Measurements from ENCODE around the gene AGK. TPM values are rescaled to one million over a fixed set of nuclear protein-coding genes. Genes with fewer than 3 reads are reported as not detected.
A peak's percentile ranks its signal among the peaks of the same experiment; 100 is the strongest.

Gene AGK, protein sequence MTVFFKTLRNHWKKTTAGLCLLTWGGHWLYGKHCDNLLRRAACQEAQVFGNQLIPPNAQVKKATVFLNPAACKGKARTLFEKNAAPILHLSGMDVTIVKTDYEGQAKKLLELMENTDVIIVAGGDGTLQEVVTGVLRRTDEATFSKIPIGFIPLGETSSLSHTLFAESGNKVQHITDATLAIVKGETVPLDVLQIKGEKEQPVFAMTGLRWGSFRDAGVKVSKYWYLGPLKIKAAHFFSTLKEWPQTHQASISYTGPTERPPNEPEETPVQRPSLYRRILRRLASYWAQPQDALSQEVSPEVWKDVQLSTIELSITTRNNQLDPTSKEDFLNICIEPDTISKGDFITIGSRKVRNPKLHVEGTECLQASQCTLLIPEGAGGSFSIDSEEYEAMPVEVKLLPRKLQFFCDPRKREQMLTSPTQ
- total RNA-seq (2021) (32.2 to 43.0 TPM (median 37.4 TPM) in 3 replicates), Bru-seq, nascent RNA (percentile 80 among the genes with signal in this experiment)
- long read RNA-seq, experiment 1, transcript AGK-201 (16 exons, 3,849 nt) = major isoform, 54 of 167 reads
- long read RNA-seq, experiment 1, partial matches to known transcripts = 81 of 167 reads
- long read RNA-seq, experiment 1, other reads (novel, unspliced or antisense) = 32 of 167 reads
- long read RNA-seq, experiment 2, partial matches to known transcripts = 19 of 37 reads
- long read RNA-seq, experiment 2, other reads (novel, unspliced or antisense) = 15 of 37 reads
- long read RNA-seq, experiment 3, transcript AGK-201 (16 exons, 3,849 nt) = major isoform, 19 of 39 reads
- long read RNA-seq, experiment 3, partial matches to known transcripts = 10 of 39 reads
- long read RNA-seq, experiment 3, other reads (novel, unspliced or antisense) = 10 of 39 reads

GRCh38 chr7:141551094-141551781 lies at the start of gene AGK:
Gene AGK, plus strand, starts transcription at chr7:141551410. Its CDS starts 4,057 bp downstream, at chr7:141555467.
- peaks cover 28% of the 10 kb centered on the region for H3K4me1 Mint-ChIP-seq
- no peaks in the 10 kb centered on the region for H3K9me3 Mint-ChIP-seq
- ChIA-PET CTCF (interaction anchor here (1.6 to 2.8 kb wide), 3 partner anchors 18 to 187 kb away, joined by 4 to 12 read pairs (median 12); partner anchors contain the start of gene SSBP1), POLR2A (interaction anchor here (0.6 to 1.7 kb wide), 2 partner anchors 34 to 328 kb away, joined by 4 to 6 read pairs; no protein-coding TSS in a partner anchor)
- H3K27me3 Mint-ChIP-seq (ENCODE audit: low read depth) = no peaks in the 10 kb centered on the region
- H3K4me3 Mint-ChIP-seq = peak within 1 kb of the TSS; percentile 84
- DNase-seq (ENCODE audit: low spot score) (peak; percentile 82), ATAC-seq (peak; percentile 95)
- peaks cover 5% of the 10 kb centered on the region for H3K36me3 Mint-ChIP-seq
- H3K27ac Mint-ChIP-seq = peak within 1 kb of the TSS; percentile 56
- peak; percentile 79; the same call in 1 of the 2 replicates for TF ChIP-seq NFE2L1 (CRISPR knock-in tag; IDR thresholded peaks at IDR 0.05)
- TF ChIP-seq MYBL2 (CRISPR knock-in tag; IDR thresholded peaks at IDR 0.05) = peak; percentile 88
- no peak for TF ChIP-seq RORB (CRISPR knock-in tag; IDR thresholded peaks at IDR 0.05)
- TF ChIP-seq ZNF121 (CRISPR knock-in tag; IDR thresholded peaks at IDR 0.05) = 0 out of 2 replicates have a peak, but pooled peaks have one; percentile 48
- TF ChIP-seq ZNF423 (CRISPR knock-in tag; IDR thresholded peaks at IDR 0.05) = no peak; the same call in 1 of the 2 replicates
- TF ChIP-seq ZNF532 (CRISPR knock-in tag; IDR thresholded peaks at IDR 0.05; ENCODE audit: borderline replicate concordance) = no peak
- TF ChIP-seq, protein P1, sequence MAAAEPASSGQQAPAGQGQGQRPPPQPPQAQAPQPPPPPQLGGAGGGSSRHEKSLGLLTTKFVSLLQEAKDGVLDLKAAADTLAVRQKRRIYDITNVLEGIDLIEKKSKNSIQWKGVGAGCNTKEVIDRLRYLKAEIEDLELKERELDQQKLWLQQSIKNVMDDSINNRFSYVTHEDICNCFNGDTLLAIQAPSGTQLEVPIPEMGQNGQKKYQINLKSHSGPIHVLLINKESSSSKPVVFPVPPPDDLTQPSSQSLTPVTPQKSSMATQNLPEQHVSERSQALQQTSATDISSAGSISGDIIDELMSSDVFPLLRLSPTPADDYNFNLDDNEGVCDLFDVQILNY (CRISPR knock-in tag; IDR thresholded peaks at IDR 0.05) = peak; percentile 97
- TF ChIP-seq ZBTB21 (CRISPR knock-in tag; IDR thresholded peaks at IDR 0.05; ENCODE audit: borderline replicate concordance) = peak; percentile 90; the same call in 1 of the 2 replicates
- TF ChIP-seq TP53 (CRISPR knock-in tag; IDR thresholded peaks at IDR 0.05) = peak; percentile 63; the same call in 1 of the 2 replicates
- peak; percentile 97 for TF ChIP-seq FOXP1 (CRISPR knock-in tag; IDR thresholded peaks at IDR 0.05; ENCODE audit: borderline replicate concordance)
- peak; percentile 58; the same call in 1 of the 2 replicates for TF ChIP-seq E2F1 (CRISPR knock-in tag; IDR thresholded peaks at IDR 0.05)
- TF ChIP-seq, protein P2, sequence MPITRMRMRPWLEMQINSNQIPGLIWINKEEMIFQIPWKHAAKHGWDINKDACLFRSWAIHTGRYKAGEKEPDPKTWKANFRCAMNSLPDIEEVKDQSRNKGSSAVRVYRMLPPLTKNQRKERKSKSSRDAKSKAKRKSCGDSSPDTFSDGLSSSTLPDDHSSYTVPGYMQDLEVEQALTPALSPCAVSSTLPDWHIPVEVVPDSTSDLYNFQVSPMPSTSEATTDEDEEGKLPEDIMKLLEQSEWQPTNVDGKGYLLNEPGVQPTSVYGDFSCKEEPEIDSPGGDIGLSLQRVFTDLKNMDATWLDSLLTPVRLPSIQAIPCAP (CRISPR knock-in tag; IDR thresholded peaks at IDR 0.05) = peak; percentile 64; the same call in 1 of the 2 replicates
- peak; percentile 98 for TF ChIP-seq KAT7 (CRISPR knock-in tag; IDR thresholded peaks at IDR 0.05; ENCODE audit: borderline replicate concordance)
- TF ChIP-seq, protein P3, sequence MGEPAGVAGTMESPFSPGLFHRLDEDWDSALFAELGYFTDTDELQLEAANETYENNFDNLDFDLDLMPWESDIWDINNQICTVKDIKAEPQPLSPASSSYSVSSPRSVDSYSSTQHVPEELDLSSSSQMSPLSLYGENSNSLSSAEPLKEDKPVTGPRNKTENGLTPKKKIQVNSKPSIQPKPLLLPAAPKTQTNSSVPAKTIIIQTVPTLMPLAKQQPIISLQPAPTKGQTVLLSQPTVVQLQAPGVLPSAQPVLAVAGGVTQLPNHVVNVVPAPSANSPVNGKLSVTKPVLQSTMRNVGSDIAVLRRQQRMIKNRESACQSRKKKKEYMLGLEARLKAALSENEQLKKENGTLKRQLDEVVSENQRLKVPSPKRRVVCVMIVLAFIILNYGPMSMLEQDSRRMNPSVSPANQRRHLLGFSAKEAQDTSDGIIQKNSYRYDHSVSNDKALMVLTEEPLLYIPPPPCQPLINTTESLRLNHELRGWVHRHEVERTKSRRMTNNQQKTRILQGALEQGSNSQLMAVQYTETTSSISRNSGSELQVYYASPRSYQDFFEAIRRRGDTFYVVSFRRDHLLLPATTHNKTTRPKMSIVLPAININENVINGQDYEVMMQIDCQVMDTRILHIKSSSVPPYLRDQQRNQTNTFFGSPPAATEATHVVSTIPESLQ (CRISPR knock-in tag; IDR thresholded peaks at IDR 0.05) = no peak
- TF ChIP-seq, protein P4, sequence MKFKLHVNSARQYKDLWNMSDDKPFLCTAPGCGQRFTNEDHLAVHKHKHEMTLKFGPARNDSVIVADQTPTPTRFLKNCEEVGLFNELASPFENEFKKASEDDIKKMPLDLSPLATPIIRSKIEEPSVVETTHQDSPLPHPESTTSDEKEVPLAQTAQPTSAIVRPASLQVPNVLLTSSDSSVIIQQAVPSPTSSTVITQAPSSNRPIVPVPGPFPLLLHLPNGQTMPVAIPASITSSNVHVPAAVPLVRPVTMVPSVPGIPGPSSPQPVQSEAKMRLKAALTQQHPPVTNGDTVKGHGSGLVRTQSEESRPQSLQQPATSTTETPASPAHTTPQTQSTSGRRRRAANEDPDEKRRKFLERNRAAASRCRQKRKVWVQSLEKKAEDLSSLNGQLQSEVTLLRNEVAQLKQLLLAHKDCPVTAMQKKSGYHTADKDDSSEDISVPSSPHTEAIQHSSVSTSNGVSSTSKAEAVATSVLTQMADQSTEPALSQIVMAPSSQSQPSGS (CRISPR knock-in tag; IDR thresholded peaks at IDR 0.05; ENCODE audit: borderline replicate concordance, low read depth) = no peak
- peak; percentile 75 for TF ChIP-seq ESRRA (CRISPR knock-in tag; IDR thresholded peaks at IDR 0.05; ENCODE audit: borderline replicate concordance)
- TF ChIP-seq, protein P5, sequence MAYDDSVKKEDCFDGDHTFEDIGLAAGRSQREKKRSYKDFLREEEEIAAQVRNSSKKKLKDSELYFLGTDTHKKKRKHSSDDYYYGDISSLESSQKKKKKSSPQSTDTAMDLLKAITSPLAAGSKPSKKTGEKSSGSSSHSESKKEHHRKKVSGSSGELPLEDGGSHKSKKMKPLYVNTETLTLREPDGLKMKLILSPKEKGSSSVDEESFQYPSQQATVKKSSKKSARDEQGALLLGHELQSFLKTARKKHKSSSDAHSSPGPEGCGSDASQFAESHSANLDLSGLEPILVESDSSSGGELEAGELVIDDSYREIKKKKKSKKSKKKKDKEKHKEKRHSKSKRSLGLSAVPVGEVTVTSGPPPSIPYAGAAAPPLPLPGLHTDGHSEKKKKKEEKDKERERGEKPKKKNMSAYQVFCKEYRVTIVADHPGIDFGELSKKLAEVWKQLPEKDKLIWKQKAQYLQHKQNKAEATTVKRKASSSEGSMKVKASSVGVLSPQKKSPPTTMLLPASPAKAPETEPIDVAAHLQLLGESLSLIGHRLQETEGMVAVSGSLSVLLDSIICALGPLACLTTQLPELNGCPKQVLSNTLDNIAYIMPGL (CRISPR knock-in tag; IDR thresholded peaks at IDR 0.05) = peak; percentile 98
- TF ChIP-seq NFYB (CRISPR knock-in tag; conservative IDR thresholded peaks at IDR 0.05; ENCODE audit: low read depth) = peak; percentile 28; the same call in 1 of the 2 replicates
- TF ChIP-seq JUN (CRISPR knock-in tag; IDR thresholded peaks at IDR 0.05) = peak; percentile 88
- TF ChIP-seq GTF2I (CRISPR knock-in tag; conservative IDR thresholded peaks at IDR 0.05) = no peak
